Measurements from ENCODE around the gene ACAD10.
"Not testable (repeated sequence)": the region's sequence is repeated elsewhere in the genome, so short reads cannot be mapped to it uniquely, and the experiment has no call there.

The ACAD10 gene

DNA sequence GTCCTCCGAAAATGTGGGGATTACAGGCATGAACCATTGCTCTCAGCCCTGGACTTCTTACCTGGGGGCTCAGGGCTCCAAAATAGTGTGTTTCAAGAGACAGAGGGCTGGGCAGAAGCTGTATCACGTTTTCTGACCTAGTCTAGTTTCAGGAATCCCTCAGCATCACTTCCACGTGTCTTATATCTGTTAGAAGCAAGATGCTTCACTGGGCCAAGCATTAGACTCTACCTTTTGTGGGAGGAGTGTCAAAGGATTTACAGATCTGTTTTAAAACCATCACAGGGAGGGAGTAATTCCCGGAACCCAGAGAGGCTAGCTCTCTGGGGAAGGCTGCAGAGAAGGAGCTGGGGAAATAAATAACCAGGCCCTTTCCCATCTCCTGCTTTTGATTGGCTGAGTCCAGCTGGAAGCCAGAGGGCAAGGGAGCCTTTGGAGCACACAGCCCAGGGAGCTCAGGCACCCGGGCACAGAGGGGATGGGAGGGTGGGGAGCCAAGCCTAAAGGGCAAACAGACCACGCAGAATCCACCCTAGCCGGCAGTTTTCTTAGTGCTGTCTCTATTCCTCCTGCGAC is 47.6 kb downstream of the ACAD10 start:
- DNase-seq (ENCODE audit: low read depth): no peak
- H3K4me3 ChIP-seq (ENCODE audit: low read depth, low read length): no peak overlapping the region
- TF ChIP-seq, protein P1, sequence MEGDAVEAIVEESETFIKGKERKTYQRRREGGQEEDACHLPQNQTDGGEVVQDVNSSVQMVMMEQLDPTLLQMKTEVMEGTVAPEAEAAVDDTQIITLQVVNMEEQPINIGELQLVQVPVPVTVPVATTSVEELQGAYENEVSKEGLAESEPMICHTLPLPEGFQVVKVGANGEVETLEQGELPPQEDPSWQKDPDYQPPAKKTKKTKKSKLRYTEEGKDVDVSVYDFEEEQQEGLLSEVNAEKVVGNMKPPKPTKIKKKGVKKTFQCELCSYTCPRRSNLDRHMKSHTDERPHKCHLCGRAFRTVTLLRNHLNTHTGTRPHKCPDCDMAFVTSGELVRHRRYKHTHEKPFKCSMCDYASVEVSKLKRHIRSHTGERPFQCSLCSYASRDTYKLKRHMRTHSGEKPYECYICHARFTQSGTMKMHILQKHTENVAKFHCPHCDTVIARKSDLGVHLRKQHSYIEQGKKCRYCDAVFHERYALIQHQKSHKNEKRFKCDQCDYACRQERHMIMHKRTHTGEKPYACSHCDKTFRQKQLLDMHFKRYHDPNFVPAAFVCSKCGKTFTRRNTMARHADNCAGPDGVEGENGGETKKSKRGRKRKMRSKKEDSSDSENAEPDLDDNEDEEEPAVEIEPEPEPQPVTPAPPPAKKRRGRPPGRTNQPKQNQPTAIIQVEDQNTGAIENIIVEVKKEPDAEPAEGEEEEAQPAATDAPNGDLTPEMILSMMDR (IDR thresholded peaks at IDR 0.05; ENCODE audit: control insufficient read depth, extremely low read depth, insufficient read depth): no peak

DNA sequence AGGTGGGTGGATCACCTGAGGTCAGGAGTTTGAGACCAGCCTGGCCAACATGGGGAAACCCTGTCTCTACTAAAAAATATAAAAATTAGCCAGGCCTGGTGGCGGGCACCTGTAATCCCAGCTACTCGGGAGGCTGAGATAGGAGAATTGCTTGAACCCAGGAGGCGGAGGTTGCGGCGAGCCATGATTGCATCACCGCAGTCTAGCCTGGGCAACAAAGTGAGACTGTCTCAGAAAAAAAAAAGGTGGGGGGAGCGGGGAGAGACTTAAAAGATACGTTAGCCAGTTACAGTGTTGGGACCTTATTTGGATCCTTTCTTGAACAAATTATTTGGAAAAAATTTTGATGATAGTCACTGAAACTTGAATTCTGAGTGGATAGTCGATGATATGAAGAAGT is 53.7 kb downstream of the ACAD10 start:
- H3K4me3 ChIP-seq (ENCODE audit: low read depth, low read length); DNase-seq (ENCODE audit: low read depth): not testable (repeated sequence)

DNA sequence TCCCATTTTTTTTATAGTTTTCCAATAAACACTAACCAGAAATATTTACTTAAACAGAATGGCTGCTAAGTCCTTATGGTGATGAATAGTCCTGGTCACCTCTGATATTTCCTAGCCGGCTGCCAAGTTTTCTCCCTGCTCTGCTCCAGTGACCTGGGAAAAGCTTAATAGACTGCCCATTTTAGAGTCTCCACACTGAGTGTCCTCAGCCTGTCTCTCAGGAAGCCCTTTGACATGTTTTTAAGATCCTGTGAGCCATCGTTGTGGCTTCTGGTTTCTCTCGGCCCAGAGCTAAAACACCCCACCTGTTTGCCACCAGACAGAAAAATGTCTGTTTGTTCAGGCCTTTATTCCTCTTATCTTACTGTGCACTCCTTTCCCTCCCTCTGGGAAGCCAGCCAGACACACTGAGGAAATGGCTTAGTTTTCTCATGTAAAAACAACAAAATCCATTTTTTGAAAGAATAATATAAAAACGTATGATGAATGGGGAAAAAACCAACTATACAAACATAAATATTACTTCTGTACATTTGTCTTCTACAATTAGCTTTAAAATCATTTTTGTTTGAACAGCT is 55.5 kb downstream of the ACAD10 start:
- TF ChIP-seq, protein P1 (IDR thresholded peaks at IDR 0.05; ENCODE audit: control insufficient read depth, extremely low read depth, insufficient read depth): no peak
- no peak for DNase-seq (ENCODE audit: low read depth)
- no peak overlapping the region for H3K4me3 ChIP-seq (ENCODE audit: low read depth, low read length)

DNA sequence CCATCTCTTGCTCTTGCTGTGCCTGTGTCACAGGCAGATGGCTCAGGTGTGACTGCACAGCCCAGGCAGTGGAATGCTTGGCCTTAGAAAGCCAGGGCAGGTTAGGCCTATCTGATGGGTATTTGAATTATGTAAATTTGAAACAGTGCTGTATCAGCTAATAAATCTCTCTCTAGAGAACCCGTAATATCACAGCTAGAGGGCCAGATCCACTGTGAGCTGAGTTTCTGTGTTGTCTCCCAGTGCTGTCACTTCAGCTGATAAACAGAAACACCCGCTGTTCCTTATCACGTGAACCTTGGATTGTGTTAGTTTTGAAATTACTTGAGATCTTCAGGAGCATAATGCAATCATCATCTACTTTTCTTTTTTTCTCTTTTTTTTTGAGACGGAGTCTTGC is 59.4 kb downstream of the ACAD10 start:
- DNase-seq (ENCODE audit: low read depth): no peak
- TF ChIP-seq, protein P1 (IDR thresholded peaks at IDR 0.05; ENCODE audit: control insufficient read depth, extremely low read depth, insufficient read depth): no peak
- H3K4me3 ChIP-seq (ENCODE audit: low read depth, low read length): no peak overlapping the region

DNA sequence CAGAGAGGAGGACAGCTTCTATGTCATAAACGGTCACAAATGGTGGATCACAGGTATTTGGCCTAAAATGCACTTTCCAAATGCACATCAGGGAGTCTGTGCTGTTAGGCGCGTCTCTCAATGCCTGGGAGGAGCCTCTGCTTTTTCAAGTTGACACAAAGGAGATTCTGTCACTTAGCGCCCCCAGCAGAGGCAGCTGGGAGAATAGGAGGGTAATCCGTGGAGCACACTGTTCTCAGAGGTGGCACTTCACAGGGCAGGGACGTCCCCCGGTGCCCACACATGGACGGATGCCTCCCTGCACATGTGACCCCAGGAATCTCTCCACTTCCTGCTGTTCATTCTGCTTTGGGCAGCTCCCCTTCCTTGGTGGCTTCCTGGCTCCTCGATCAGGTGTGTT is 61.5 kb downstream of the ACAD10 start:
- H3K4me3 ChIP-seq (ENCODE audit: low read depth, low read length): no peak overlapping the region
- DNase-seq (ENCODE audit: low read depth): no peak
- TF ChIP-seq, protein P1 (IDR thresholded peaks at IDR 0.05; ENCODE audit: control insufficient read depth, extremely low read depth, insufficient read depth): no peak

DNA sequence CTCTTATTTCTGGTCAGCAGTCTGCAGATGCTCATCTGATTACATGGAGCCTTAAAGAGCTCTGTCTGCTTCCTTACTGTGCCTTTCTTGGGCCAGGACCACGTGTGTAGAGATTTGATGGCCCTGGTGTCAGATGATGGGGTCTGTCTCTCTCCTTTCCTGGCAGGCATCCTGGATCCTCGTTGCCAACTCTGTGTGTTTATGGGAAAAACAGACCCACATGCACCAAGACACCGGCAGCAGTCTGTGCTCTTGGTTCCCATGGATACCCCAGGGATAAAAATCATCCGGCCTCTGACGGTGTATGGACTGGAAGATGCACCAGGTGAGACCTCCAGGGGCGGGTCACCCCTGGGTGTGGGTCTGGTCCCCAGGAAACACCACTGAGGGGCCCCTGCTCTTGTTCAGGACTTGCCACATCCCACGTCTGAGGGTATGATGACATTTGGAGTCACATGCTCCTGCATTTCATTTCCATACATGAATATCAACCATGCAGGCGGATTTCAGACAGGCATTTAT is 62.4 kb downstream of the ACAD10 start:
- TF ChIP-seq, protein P1 (IDR thresholded peaks at IDR 0.05; ENCODE audit: control insufficient read depth, extremely low read depth, insufficient read depth): no peak
- no peak for DNase-seq (ENCODE audit: low read depth)
- H3K4me3 ChIP-seq (ENCODE audit: low read depth, low read length): no peak overlapping the region

DNA sequence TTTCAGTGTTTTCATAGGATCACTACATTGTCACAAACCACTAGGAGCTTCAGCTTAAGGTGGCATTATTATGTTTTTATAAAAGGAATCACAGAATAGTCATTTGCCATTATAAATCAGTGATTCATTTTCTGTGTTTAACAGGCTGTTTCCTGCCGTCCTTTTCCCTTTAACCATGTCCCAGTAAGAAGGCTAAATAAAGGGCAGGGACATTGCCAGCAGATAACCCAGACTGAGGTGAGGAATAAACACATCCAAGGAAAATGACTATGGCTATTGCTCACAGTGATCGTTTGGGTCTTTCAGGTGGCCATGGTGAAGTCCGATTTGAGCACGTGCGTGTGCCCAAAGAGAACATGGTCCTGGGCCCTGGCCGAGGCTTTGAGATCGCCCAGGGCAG is 63.0 kb downstream of the ACAD10 start:
- DNase-seq (ENCODE audit: low read depth): no peak
- TF ChIP-seq, protein P1 (IDR thresholded peaks at IDR 0.05; ENCODE audit: control insufficient read depth, extremely low read depth, insufficient read depth): no peak
- H3K4me3 ChIP-seq (ENCODE audit: low read depth, low read length): no peak overlapping the region
